ENCODE results near the gene BPGM.

BPGM gene

GRCh38 chr7:134721171-134721570 is 74.5 kb downstream of the BPGM start:
- Histone ChIP-seq H3K4me1 (ENCODE audit: insufficient read depth, low read length, severe bottlenecking) (no peaks in the 10 kb centered on the region), H2AFZ (ENCODE audit: low read length) (no peak overlapping the region), H3K4me2 (ENCODE audit: low read length) (no peak overlapping the region), H3K27ac (ENCODE audit: low read depth, low read length, poor library complexity, severe bottlenecking) (no peak overlapping the region), H3K27me3 (ENCODE audit: insufficient read depth, low read length) (no peaks in the 10 kb centered on the region; the same call in 1 of the 2 replicates), H3K4me3 (ENCODE audit: low read depth, low read length, poor library complexity, severe bottlenecking) (no peak overlapping the region), H3K79me2 (ENCODE audit: insufficient read depth, low read length) (no peaks in the 10 kb centered on the region), H3K36me3 (ENCODE audit: insufficient read depth, low read length) (no peaks in the 10 kb centered on the region), H4K20me1 (ENCODE audit: insufficient read depth, low read length) (no peaks in the 10 kb centered on the region), H3K9me2 (ENCODE audit: low read depth, low read length) (no peaks in the 10 kb centered on the region), H3F3A (ENCODE audit: insufficient read depth, low read length) (no peaks in the 10 kb centered on the region), H3K9ac (ENCODE audit: low read length) (no peak overlapping the region), H3K9me3 (ENCODE audit: low read length) (no peaks in the 10 kb centered on the region)
- TF ChIP-seq CTCF (IDR thresholded peaks at IDR 0.05; ENCODE audit: low read length) (no peak), EZH2 (IDR thresholded peaks at IDR 0.05; ENCODE audit: borderline replicate concordance, low read length) (no peak)

- no peaks in the 10 kb centered on the region for H3K9me3 ChIP-seq (ENCODE audit: low read length)
- no peaks in the 10 kb centered on the region for H3K4me1 ChIP-seq (ENCODE audit: insufficient read depth, low read length, severe bottlenecking)
- no peaks in the 10 kb centered on the region for H3K79me2 ChIP-seq (ENCODE audit: insufficient read depth, low read length)
- H3F3A ChIP-seq (ENCODE audit: insufficient read depth, low read length), result no peaks in the 10 kb centered on the region
- no peaks in the 10 kb centered on the region for H4K20me1 ChIP-seq (ENCODE audit: insufficient read depth, low read length)
- no peak overlapping the region for H3K27ac ChIP-seq (ENCODE audit: low read depth, low read length, poor library complexity, severe bottlenecking)
- no peaks in the 10 kb centered on the region; the same call in 1 of the 2 replicates for H3K27me3 ChIP-seq (ENCODE audit: insufficient read depth, low read length)
- no peak overlapping the region for H2AFZ ChIP-seq (ENCODE audit: low read length)
- H3K9me2 ChIP-seq (ENCODE audit: low read depth, low read length), result no peaks in the 10 kb centered on the region
- no peak overlapping the region for H3K9ac ChIP-seq (ENCODE audit: low read length)
- TF ChIP-seq EZH2 (IDR thresholded peaks at IDR 0.05; ENCODE audit: borderline replicate concordance, low read length), result no peak
- no peak for TF ChIP-seq CTCF (IDR thresholded peaks at IDR 0.05; ENCODE audit: low read length)
- no peaks in the 10 kb centered on the region for H3K36me3 ChIP-seq (ENCODE audit: insufficient read depth, low read length)
- H3K4me3 ChIP-seq (ENCODE audit: low read depth, low read length, poor library complexity, severe bottlenecking), result no peak overlapping the region
- no peak overlapping the region for H3K4me2 ChIP-seq (ENCODE audit: low read length)
These were observed 76.2 kb downstream of the BPGM start for GRCh38 chr7:134722786-134723322.

GRCh38 chr7:134723892-134724291 is 77.2 kb downstream of the BPGM start:
- Histone ChIP-seq H3K36me3 (ENCODE audit: insufficient read depth, low read length) (no peaks in the 10 kb centered on the region), H3K4me1 (ENCODE audit: insufficient read depth, low read length, severe bottlenecking) (no peaks in the 10 kb centered on the region), H3K27me3 (ENCODE audit: insufficient read depth, low read length) (no peaks in the 10 kb centered on the region; the same call in 1 of the 2 replicates), H3K79me2 (ENCODE audit: insufficient read depth, low read length) (no peaks in the 10 kb centered on the region), H3F3A (ENCODE audit: insufficient read depth, low read length) (no peaks in the 10 kb centered on the region), H3K4me2 (ENCODE audit: low read length) (no peak overlapping the region), H3K9ac (ENCODE audit: low read length) (no peak overlapping the region), H3K4me3 (ENCODE audit: low read depth, low read length, poor library complexity, severe bottlenecking) (no peak overlapping the region), H2AFZ (ENCODE audit: low read length) (no peak overlapping the region), H3K9me2 (ENCODE audit: low read depth, low read length) (no peaks in the 10 kb centered on the region), H4K20me1 (ENCODE audit: insufficient read depth, low read length) (no peaks in the 10 kb centered on the region), H3K9me3 (ENCODE audit: low read length) (no peaks in the 10 kb centered on the region), H3K27ac (ENCODE audit: low read depth, low read length, poor library complexity, severe bottlenecking) (no peak overlapping the region)
- TF ChIP-seq CTCF (IDR thresholded peaks at IDR 0.05; ENCODE audit: low read length) (no peak), EZH2 (IDR thresholded peaks at IDR 0.05; ENCODE audit: borderline replicate concordance, low read length) (no peak)
